K562 (cell line): ENCODE measurements around the gene HIVEP3. TPM values are rescaled to one million over a fixed set of nuclear protein-coding genes. Genes with fewer than 3 reads are reported as not detected.

ENCODE experiments used
- ATAC-seq: fragments of 200-7000 bp; cut with Tn5 transposase; 3 replicates; pipeline ENCODE4 v1.9.1; 2020; ENCODE audit warnings: moderate library complexity
- BruUV-seq: library from RNA; stranded (reverse); fragments of 400-500 nt; replicated peaks from 2 replicates; lab custom pipeline; 2021; lab: Mats Ljungman, UMichigan
- CTCF ChIA-PET: fragments of 300-600 bp; formaldehyde crosslinking; extraction: SDS; loops from one replicate; lab custom pipeline; 2021; ENCODE audit warnings: low intra/inter-chr PET ratio; lab: Yijun Ruan, JAX
- POLR2A ChIA-PET: fragments of 300-600, 350-650 bp; sonication (Branson Sonifier 250); formaldehyde crosslinking; extraction: SDS; loops from one replicate; lab custom pipeline; 2021; ENCODE audit warnings: antibody characterized with exemption, inconsistent platforms; lab: Yijun Ruan, JAX
- DNase-seq, 4 experiments: peaks; one replicate each; pipeline versions ENCODE4 v3.0.0 to v3.0.0-alpha.2; 2011 to 2018; ENCODE audit warnings: low spot score in 3 of 4, mixed read lengths in 3 of 4; ENCODE audit errors: extremely low read depth in 1 of 4
- FAIRE-seq: peaks from 2 replicates; lab custom pipeline; 2011; peaks lifted over from hg19 to GRCh38; lab: Jason Lieb, UNC
- H2AFZ ChIP-seq: 2 replicates; pipeline ENCODE4 v1.6.0; 2011; ENCODE audit warnings: low read depth, low read length, control low read depth, inconsistent platforms
- H3K27ac ChIP-seq: fragments of 200-600 bp; 3 replicates; pipeline ENCODE4 v1.8.0; 2011; ENCODE audit warnings: low read depth, mild to moderate bottlenecking, control low read depth, inconsistent platforms, low read length, moderate library complexity, mixed read lengths; ENCODE audit errors: extremely low read depth
- H3K27me3 ChIP-seq, 2 experiments: fragments of 300-600 bp in 1 of 2; 2 replicates in 1 of 2; 3 replicates in 1 of 2; pipeline versions ENCODE4 v1.6.0 to v1.8.0; 2011; ENCODE audit warnings: inconsistent platforms in 2 of 2, low read length in 2 of 2, mild to moderate bottlenecking in 1 of 2, mixed read lengths in 1 of 2, moderate library complexity in 1 of 2; ENCODE audit not compliant: control insufficient read depth in 2 of 2, insufficient read depth in 2 of 2
- H3K36me3 ChIP-seq: fragments of 300-600 bp; 3 replicates; pipeline ENCODE4 v1.8.0; 2011; ENCODE audit warnings: mild to moderate bottlenecking, low read length, inconsistent platforms; ENCODE audit not compliant: control insufficient read depth, insufficient read depth
- H3K4me1 ChIP-seq, 2 experiments: fragments of 200-600 bp in 1 of 2; replicated peaks in 1 of 2; 2 replicates in 1 of 2; 3 replicates in 1 of 2; pipeline versions ENCODE4 v1.5.1 to v1.8.0; 2011; ENCODE audit warnings: inconsistent platforms in 2 of 2, low read length in 2 of 2, mild to moderate bottlenecking in 1 of 2, mixed read lengths in 1 of 2, moderate library complexity in 1 of 2; ENCODE audit not compliant: control insufficient read depth in 2 of 2, insufficient read depth in 2 of 2
- H3K4me2 ChIP-seq: 2 replicates; pipeline ENCODE4 v1.6.1; 2011; ENCODE audit warnings: low read length, control low read depth, inconsistent platforms, mixed read lengths; ENCODE audit not compliant: insufficient read depth
- H3K4me3 ChIP-seq: fragments of 200-600 bp; sonication (generic), shearing (Covaris generic); 2 replicates; pipeline ENCODE4 v1.5.1; 2016; ENCODE audit warnings: control low read depth, inconsistent platforms
- H3K79me2 ChIP-seq: fragments of 200-600 bp; 3 replicates; pipeline ENCODE4 v1.8.0; 2011; ENCODE audit warnings: low read length, inconsistent platforms; ENCODE audit not compliant: control insufficient read depth, insufficient read depth
- H3K9ac ChIP-seq, 2 experiments: 2 replicates each; pipeline versions ENCODE4 v1.6.0 to v1.6.1; 2011; ENCODE audit warnings: low read depth in 2 of 2, low read length in 2 of 2, control low read depth in 1 of 2, inconsistent platforms in 1 of 2, mild to moderate bottlenecking in 1 of 2, mixed read lengths in 1 of 2; ENCODE audit not compliant: insufficient read depth in 1 of 2
- H3K9me1 ChIP-seq: one replicate; pipeline ENCODE4 v1.6.0; 2011; ENCODE audit warnings: inconsistent platforms, mild to moderate bottlenecking, low read length, moderate library complexity; ENCODE audit not compliant: control insufficient read depth, insufficient read depth
- H3K9me3 ChIP-seq: replicated peaks from 2 replicates; pipeline ENCODE4 v1.5.1; 2011; ENCODE audit warnings: low read depth, low read length, inconsistent platforms; ENCODE audit not compliant: control insufficient read depth, insufficient read depth
- H4K20me1 ChIP-seq: replicated peaks from 2 replicates; pipeline ENCODE4 v1.6.1; 2011; ENCODE audit warnings: low read length, inconsistent platforms, mixed read lengths; ENCODE audit not compliant: control insufficient read depth, insufficient read depth
- ARHGAP35 ChIP-seq: fragments of 450-650 bp; IDR thresholded peaks from 2 replicates; pipeline ENCODE4 v1.6.1; 2018; ENCODE audit not compliant: partially characterized antibody
- BCL6 ChIP-seq: fragments of 250-450 bp; sonication (Bioruptor Pico); IDR thresholded peaks from 2 replicates; pipeline ENCODE4 v1.4.0; 2020
- FOXA1 ChIP-seq: fragments of 450-650 bp; IDR thresholded peaks from 2 replicates; pipeline ENCODE4 v1.6.1; 2016; ENCODE audit warnings: mild to moderate bottlenecking, borderline replicate concordance
- HMG20B ChIP-seq: fragments of 250-450 bp; sonication (Bioruptor Pico); IDR thresholded peaks from 2 replicates; pipeline ENCODE4 v1.5.0; 2021; ENCODE audit warnings: mild to moderate bottlenecking
- MYC ChIP-seq, 2 experiments: fragments of 250-450 bp in 1 of 2; sonication (Bioruptor Pico) in 1 of 2; IDR thresholded peaks; 2 replicates each; pipeline versions ENCODE4 v1.5.1 to v1.6.1; 2012 to 2021; ENCODE audit warnings: low read depth in 2 of 2, borderline replicate concordance in 1 of 2, improper control_type of control experiment in 1 of 2, low read length in 1 of 2, mild to moderate bottlenecking in 1 of 2, moderate library complexity in 1 of 2
- MYNN ChIP-seq, 2 experiments: sonication (generic); formaldehyde crosslinking in 1 of 2; IDR thresholded peaks; 2 replicates each; pipeline versions ENCODE4 v1.5.0 to v1.6.1; 2016 to 2020; ENCODE audit warnings: antibody characterized with exemption in 1 of 2, missing genetic modification reagents in 1 of 2
- POLR2AphosphoS2 ChIP-seq: IDR thresholded peaks from 2 replicates; pipeline ENCODE4 v1.6.1; 2012; ENCODE audit warnings: low read length, improper control_type of control experiment
- POLR2H ChIP-seq: IDR thresholded peaks from 2 replicates; pipeline ENCODE4 v1.6.1; 2016; ENCODE audit warnings: missing genetic modification characterization, low read depth, mild to moderate bottlenecking, control low read depth, missing compliant biosample characterization, moderate library complexity
- SRSF1 ChIP-seq: fragments of 200-400 bp; formaldehyde crosslinking; IDR thresholded peaks from 2 replicates; pipeline ENCODE4 v1.6.1; 2017; ENCODE audit warnings: mild to moderate bottlenecking, low read depth, low read length, moderate library complexity
- SRSF7 ChIP-seq: fragments of 200-400 bp; formaldehyde crosslinking; optimal IDR thresholded peaks from 2 replicates; pipeline ENCODE3; 2017; ENCODE audit warnings: mild to moderate bottlenecking, low read depth, low read length
- STAT5B ChIP-seq: fragments of 250-450 bp; sonication (Bioruptor Pico); IDR thresholded peaks from 2 replicates; pipeline ENCODE4 v1.8.0; 2021; ENCODE audit warnings: mild to moderate bottlenecking, inconsistent platforms
- TAL1 ChIP-seq: fragments of 450-650 bp; IDR thresholded peaks from 2 replicates; pipeline ENCODE4 v1.6.1; 2016; ENCODE audit warnings: mild to moderate bottlenecking
- ZNF24 ChIP-seq: fragments of 450-650 bp; IDR thresholded peaks from 2 replicates; pipeline ENCODE4 v1.6.1; 2016
- WGBS: fragments of 100-300 bp; shearing (Covaris generic); methylation state at CpG from one replicate; pipeline ENCODE4 v1.1.6; 2016; ENCODE audit warnings: low coverage, mixed read lengths; ENCODE audit not compliant: insufficient coverage; ENCODE audit errors: missing lambda C conversion rate; 5-methylcytosine and 5-hydroxymethylcytosine counted together
- in situ Hi-C: fragments of 300-500 bp; cut with MboI; formaldehyde crosslinking; loops from 4 replicates; pipeline ENCODE4 v1.15.0; 2018; ENCODE audit warnings: inconsistent platforms, mixed read lengths
- intact Hi-C: fragments of 100-400 bp; cut with micrococcal nuclease; formaldehyde crosslinking; loops from 2 replicates; pipeline ENCODE4 v1.14.2; 2022
- polyA plus RNA-seq, 8 experiments: library from polyadenylated mRNA; depleted of rRNA in 4 of 8; stranded (reverse) in 5 of 8; unstranded in 3 of 8; fragments of >200 nt; fragmentation: Nextera tagmentation in 2 of 8; fragmentation: Illumina TruSeq in 1 of 8; extraction: Ambion mirVana in 2 of 8; extraction: Trizol in 1 of 8; gene quantifications; 2 replicates each; pipeline versions ENCODE4 v1.2.1 to v1.2.3, GENCODE V29; 2011 to 2014; ENCODE audit warnings: inconsistent platforms in 1 of 8, missing spikeins in 1 of 8
- total RNA-seq, 7 experiments: library from RNA; depleted of rRNA in 6 of 7; stranded (reverse); fragments of >200 nt in 6 of 7; fragmentation: Illumina TruSeq in 2 of 7; extraction: Trizol in 2 of 7; gene quantifications; 2 replicates each; pipeline versions ENCODE4 v1.2.1 to v1.2.3, GENCODE V29; 2011 to 2021; ENCODE audit warnings: low replicate concordance in 1 of 7

Gene HIVEP3
- total and polyA plus RNA-seq, 9 of the 15 experiments (the other 6 are each of a cell fraction or from before 2014, with no cell fraction given), result 0.09 to 0.58 (median 0.34) TPM; not detected in 1

DNA sequence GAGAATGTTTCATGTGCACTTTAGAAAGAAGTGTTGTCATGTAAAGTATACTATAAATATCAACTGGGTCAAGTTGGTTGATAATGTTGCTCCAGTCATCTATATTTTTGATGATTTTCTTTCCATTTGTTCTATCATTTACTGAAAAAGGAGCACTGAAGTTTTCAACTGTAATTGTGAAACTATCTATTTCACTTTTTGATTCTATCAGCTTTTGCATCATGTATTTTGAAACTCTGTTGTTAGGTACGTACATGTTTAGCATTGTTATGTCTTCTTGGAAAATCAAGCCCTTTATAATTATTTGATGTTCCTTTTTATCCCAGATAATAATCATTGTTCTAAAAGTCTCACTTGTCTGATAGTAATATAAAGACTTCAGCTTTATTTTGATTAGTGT is 14.4 kb upstream of the HIVEP3 start:
- H3K9ac ChIP-seq, result no peak overlapping the region
- ATAC-seq, result no peak
- no TSS peak for BruUV-seq
- no peak for FAIRE-seq
- no peaks in the 10 kb centered on the region for H3K4me1 ChIP-seq
- no peak for TF ChIP-seq TAL1
- no peak for TF ChIP-seq HMG20B
- TF ChIP-seq STAT5B, result no peak
- no peak for TF ChIP-seq POLR2AphosphoS2
- TF ChIP-seq BCL6 (CRISPR knock-in tag), result no peak
- no peak for TF ChIP-seq MYC (IDR thresholded peaks at IDR 0.05; ENCODE audit: low read depth, low read length)
- no peak for TF ChIP-seq MYC (CRISPR knock-in tag; IDR thresholded peaks at IDR 0.05; ENCODE audit: borderline replicate concordance, low read depth)
- TF ChIP-seq FOXA1, result no peak
- no peak for TF ChIP-seq ZNF24
- no peak for TF ChIP-seq SRSF7
- no peak for TF ChIP-seq POLR2H
- no peak for TF ChIP-seq ARHGAP35
- TF ChIP-seq MYNN (IDR thresholded peaks at IDR 0.05), result no peak
- no peak for TF ChIP-seq MYNN (CRISPR knock-in tag; IDR thresholded peaks at IDR 0.05)
- TF ChIP-seq SRSF1, result no peak
- TF ChIP-seq, all 486 proteins: peak for 0
- Histone ChIP-seq H3K4me2 (no peak overlapping the region), H3K79me2 (no peaks in the 10 kb centered on the region), H3K9me1 (no peaks in the 10 kb centered on the region), H3K36me3 (no peaks in the 10 kb centered on the region), H4K20me1 (no peaks in the 10 kb centered on the region), H3K4me3 (no peak overlapping the region), H3K9me3 (no peaks in the 10 kb centered on the region), H3K27ac (no peak overlapping the region), H3K27me3 (0 out of 5 replicates have a peak, but pooled peaks cover 0 to 2% of the 10 kb centered on the region in 2 experiments), H2AFZ (no peak overlapping the region)
- POLR2A ChIA-PET, result no interaction called here
- WGBS, result 0% methylated on average over 1 of the region's 1 CpG
- intact Hi-C loops, result no loop called here
- DNase-seq, result no peak
- in situ Hi-C loops, result no loop called here
- CTCF ChIA-PET, result no interaction called here
